CD4-positive, alpha-beta memory T cell (primary cell): ENCODE measurements around the gene SHMT2. TPM values are rescaled to one million over a fixed set of nuclear protein-coding genes. Genes with fewer than 3 reads are reported as not detected.

Experiments
- CTCF ChIA-PET: fragments of 350-600 bp; sonication (Branson Sonifier 250); formaldehyde crosslinking; loops from one replicate; lab custom pipeline; 2021; ENCODE audit warnings: inconsistent platforms; ENCODE audit not compliant: partially characterized antibody; lab: Charles Lee
- POLR2A ChIA-PET: fragments of 350-600 bp; sonication (Branson Sonifier 250); formaldehyde crosslinking; loops from one replicate; lab custom pipeline; 2021; ENCODE audit not compliant: partially characterized antibody; lab: Charles Lee
- DNase-seq, 5 donors: peaks; one replicate each; pipeline versions ENCODE4 v3.0.0 to v3.0.0-alpha.2; 2020 to 2022; ENCODE audit warnings: mixed read lengths in 1 of 5
- H3K27ac ChIP-seq: one replicate; pipeline ENCODE4 v1.7.0; 2013; ENCODE audit warnings: low read depth, low read length
- H3K27me3 ChIP-seq: 2 replicates; pipeline ENCODE4 v1.7.0; 2013; ENCODE audit warnings: mild to moderate bottlenecking, low read length, moderate library complexity; ENCODE audit not compliant: insufficient read depth
- H3K36me3 ChIP-seq: 2 replicates; pipeline ENCODE4 v1.7.0; 2013; ENCODE audit warnings: mild to moderate bottlenecking, low read length, moderate library complexity; ENCODE audit not compliant: insufficient read depth
- H3K4me1 ChIP-seq: 2 replicates; pipeline ENCODE4 v1.7.0; 2013; ENCODE audit warnings: mild to moderate bottlenecking, low read length, moderate library complexity; ENCODE audit not compliant: insufficient read depth
- H3K4me3 ChIP-seq, 2 donors: one replicate each; pipeline ENCODE4 v1.7.0; 2013; ENCODE audit warnings: low read length in 2 of 2, mild to moderate bottlenecking in 1 of 2
- H3K9me3 ChIP-seq, 2 donors: one replicate each; pipeline ENCODE4 v1.7.0; 2013; ENCODE audit warnings: low read length in 2 of 2, control low read depth in 1 of 2; ENCODE audit not compliant: control insufficient read depth in 1 of 2
- H3K27ac Mint-ChIP-seq, 7 donors: one replicate each; pipeline ENCODE4 v1.8.0; 2020 to 2021; ENCODE audit warnings: mixed read lengths in 7 of 7, mild to moderate bottlenecking in 6 of 7, inconsistent platforms in 3 of 7, moderate library complexity in 3 of 7
- H3K27me3 Mint-ChIP-seq, 2 donors: one replicate each; pipeline ENCODE4 v1.8.0; 2020 to 2021; ENCODE audit warnings: mixed read lengths in 2 of 2
- H3K36me3 Mint-ChIP-seq, 2 donors: one replicate each; pipeline ENCODE4 v1.8.0; 2020 to 2021; ENCODE audit warnings: mixed read lengths in 2 of 2, inconsistent platforms in 1 of 2, mild to moderate bottlenecking in 1 of 2
- H3K4me1 Mint-ChIP-seq, 4 donors: one replicate each; pipeline ENCODE4 v1.8.0; 2020 to 2021; ENCODE audit warnings: mixed read lengths in 4 of 4, mild to moderate bottlenecking in 1 of 4
- H3K4me3 Mint-ChIP-seq, 8 donors: one replicate each; pipeline ENCODE4 v1.8.0; 2020 to 2021; ENCODE audit warnings: mixed read lengths in 8 of 8, mild to moderate bottlenecking in 7 of 8, moderate library complexity in 6 of 8, inconsistent platforms in 3 of 8
- H3K9me3 Mint-ChIP-seq, 8 donors: one replicate each; pipeline ENCODE4 v1.8.0; 2020 to 2021; ENCODE audit warnings: mixed read lengths in 8 of 8, mild to moderate bottlenecking in 5 of 8, inconsistent platforms in 3 of 8, moderate library complexity in 1 of 8
- intact Hi-C: fragments of 100-400 bp; cut with micrococcal nuclease; formaldehyde crosslinking; loops from one replicate; pipeline ENCODE4 v1.15.1; 2023
- polyA plus RNA-seq, 2 donors: library from polyadenylated mRNA; unstranded; fragments of 300-500 nt; fragmentation: Illumina TruSeq; gene quantifications; one replicate each; pipeline ENCODE4 v1.2.3, GENCODE V29; 2021
- total RNA-seq, 2 experiments: library from RNA; stranded (reverse); gene quantifications; one replicate each; pipeline ENCODE4 v1.2.3, GENCODE V29; 2021

SHMT2 gene
- total and polyA plus RNA-seq, 4 experiments from 2014 or later, result 39.8 to 46.1 (median 43.2) TPM

DNA sequence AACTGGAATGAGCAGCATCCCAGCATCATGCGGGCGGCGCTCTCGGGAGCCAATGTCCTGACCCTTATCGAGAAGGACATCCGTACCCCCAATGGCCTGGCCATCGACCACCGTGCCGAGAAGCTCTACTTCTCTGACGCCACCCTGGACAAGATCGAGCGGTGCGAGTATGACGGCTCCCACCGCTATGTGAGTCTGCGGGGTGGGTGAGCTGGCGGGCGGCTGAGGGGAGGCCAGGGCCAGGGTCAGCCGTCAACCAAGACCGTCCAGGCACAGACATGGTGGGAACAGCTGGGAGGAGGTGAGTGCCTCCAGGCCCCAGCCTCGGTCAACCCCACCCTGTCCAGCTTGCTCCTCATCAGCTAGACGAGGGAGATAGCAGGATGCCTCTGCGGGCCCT lies 38.7 kb upstream of the SHMT2 start:
- no peaks in the 10 kb centered on the region for H3K9me3 ChIP-seq
- H3K27me3 ChIP-seq, result no peaks in the 10 kb centered on the region
- intact Hi-C loops, result no loop called here
- H3K27me3 Mint-ChIP-seq, result no peaks in the 10 kb centered on the region
- H3K4me3 ChIP-seq, result no peak overlapping the region
- CTCF ChIA-PET, result no interaction called here
- no peak overlapping the region for H3K27ac ChIP-seq
- no peaks in the 10 kb centered on the region for H3K36me3 ChIP-seq
- peaks cover 0 to 1% (median 0%) of the 10 kb centered on the region in 4 donors for H3K4me1 Mint-ChIP-seq
- peak in 1 of 5 donors; percentile 30 for DNase-seq
- no peaks in the 10 kb centered on the region for H3K9me3 Mint-ChIP-seq
- POLR2A ChIA-PET, result no interaction called here
- H3K4me3 Mint-ChIP-seq, result no peak overlapping the region
- H3K27ac Mint-ChIP-seq, result peak overlapping the region in 1 of 7 donors; percentile 82
- no peaks in the 10 kb centered on the region for H3K36me3 Mint-ChIP-seq
- H3K4me1 ChIP-seq, result no peaks in the 10 kb centered on the region

DNA sequence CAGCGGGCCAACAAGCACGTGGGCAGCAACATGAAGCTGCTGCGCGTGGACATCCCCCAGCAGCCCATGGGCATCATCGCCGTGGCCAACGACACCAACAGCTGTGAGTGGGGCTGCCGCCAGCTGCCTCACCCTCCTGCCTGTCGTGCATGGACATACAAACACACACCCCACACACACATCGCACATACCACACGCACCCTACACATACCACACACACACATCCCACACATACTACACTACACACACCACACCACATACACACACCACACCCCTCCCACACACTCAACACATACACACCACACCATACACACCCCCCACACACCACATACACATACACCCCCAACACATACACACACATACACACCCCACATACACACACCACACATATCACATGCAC lies 38.1 kb upstream of the SHMT2 start:
- Mint-ChIP-seq H3K36me3 (peaks cover 0 to under 1% of the 10 kb centered on the region in 2 donors), H3K4me3 (no peak overlapping the region), H3K9me3 (no peaks in the 10 kb centered on the region), H3K4me1 (peaks cover 0 to 1% (median 0%) of the 10 kb centered on the region in 4 donors), H3K27me3 (no peaks in the 10 kb centered on the region), H3K27ac (no peak overlapping the region)
- Histone ChIP-seq H3K27ac (no peak overlapping the region), H3K4me1 (no peaks in the 10 kb centered on the region), H3K4me3 (no peak overlapping the region), H3K27me3 (no peaks in the 10 kb centered on the region), H3K9me3 (no peaks in the 10 kb centered on the region), H3K36me3 (no peaks in the 10 kb centered on the region)
- ChIA-PET CTCF (no interaction called here), POLR2A (no interaction called here)
- intact Hi-C loops, result no loop called here
- no peak for DNase-seq

DNA sequence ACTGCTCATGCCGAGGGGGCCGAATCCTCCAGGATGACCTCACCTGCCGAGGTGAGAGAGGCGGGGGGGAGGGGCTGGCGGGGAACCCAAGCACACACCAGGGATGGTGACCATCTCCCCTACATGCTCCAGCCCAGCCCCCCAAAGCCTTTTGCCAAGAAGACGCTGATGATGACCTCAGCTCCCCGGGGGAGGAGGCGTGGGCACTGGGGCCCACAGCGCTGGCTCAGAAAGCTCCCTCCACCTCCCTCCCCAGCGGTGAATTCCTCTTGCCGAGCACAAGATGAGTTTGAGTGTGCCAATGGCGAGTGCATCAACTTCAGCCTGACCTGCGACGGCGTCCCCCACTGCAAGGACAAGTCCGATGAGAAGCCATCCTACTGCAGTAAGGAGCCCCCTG lies 36.6 kb upstream of the SHMT2 start:
- peak in 1 of 5 donors; percentile 7 for DNase-seq
- Mint-ChIP-seq H3K9me3 (no peaks in the 10 kb centered on the region), H3K36me3 (peaks cover 0 to 1% of the 10 kb centered on the region in 2 donors), H3K4me1 (peaks cover 0 to 1% (median 0%) of the 10 kb centered on the region in 4 donors), H3K4me3 (no peak overlapping the region), H3K27ac (no peak overlapping the region), H3K27me3 (no peaks in the 10 kb centered on the region)
- Histone ChIP-seq H3K36me3 (no peaks in the 10 kb centered on the region), H3K9me3 (no peaks in the 10 kb centered on the region), H3K4me3 (no peak overlapping the region), H3K4me1 (no peaks in the 10 kb centered on the region), H3K27me3 (no peaks in the 10 kb centered on the region), H3K27ac (no peak overlapping the region)
- intact Hi-C loops, result no loop called here
- CTCF ChIA-PET, result no interaction called here
- POLR2A ChIA-PET, result no interaction called here

DNA sequence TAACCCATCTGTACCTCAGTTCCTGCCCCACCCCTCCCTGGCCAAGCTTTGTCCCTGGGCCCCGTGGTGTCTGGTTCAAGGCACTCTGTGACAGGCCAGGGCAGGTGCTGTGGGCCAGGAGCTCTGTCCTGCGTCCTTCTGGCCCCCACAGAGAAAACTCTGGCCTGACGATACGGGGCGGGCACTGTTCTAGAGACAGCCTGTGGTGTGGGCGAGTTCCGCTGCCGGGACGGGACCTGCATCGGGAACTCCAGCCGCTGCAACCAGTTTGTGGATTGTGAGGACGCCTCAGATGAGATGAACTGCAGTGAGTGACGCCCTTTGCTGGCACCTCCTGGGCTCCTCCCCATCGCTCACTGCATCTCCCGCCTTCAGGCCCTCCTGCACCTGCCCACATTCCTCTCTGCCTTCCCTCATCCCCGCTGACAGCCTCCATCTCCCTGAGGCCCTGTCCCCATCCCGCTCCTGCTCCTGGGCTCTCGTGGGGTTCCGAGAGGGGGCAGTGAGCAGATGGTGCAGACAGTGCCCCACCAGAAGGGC lies 35.7 kb upstream of the SHMT2 start:
- intact Hi-C loops, result no loop called here
- no peak overlapping the region for H3K4me3 ChIP-seq
- no peaks in the 10 kb centered on the region for H3K4me1 ChIP-seq
- no peaks in the 10 kb centered on the region for H3K9me3 ChIP-seq
- CTCF ChIA-PET, result no interaction called here
- Mint-ChIP-seq H3K4me1 (peaks cover 0 to 1% (median 0%) of the 10 kb centered on the region in 4 donors), H3K9me3 (no peaks in the 10 kb centered on the region), H3K27ac (no peak overlapping the region), H3K4me3 (no peak overlapping the region), H3K27me3 (no peaks in the 10 kb centered on the region), H3K36me3 (peaks cover 0 to 1% of the 10 kb centered on the region in 2 donors)
- DNase-seq, result no peak
- no peaks in the 10 kb centered on the region for H3K36me3 ChIP-seq
- H3K27ac ChIP-seq, result no peak overlapping the region
- no peaks in the 10 kb centered on the region for H3K27me3 ChIP-seq
- POLR2A ChIA-PET, result no interaction called here

DNA sequence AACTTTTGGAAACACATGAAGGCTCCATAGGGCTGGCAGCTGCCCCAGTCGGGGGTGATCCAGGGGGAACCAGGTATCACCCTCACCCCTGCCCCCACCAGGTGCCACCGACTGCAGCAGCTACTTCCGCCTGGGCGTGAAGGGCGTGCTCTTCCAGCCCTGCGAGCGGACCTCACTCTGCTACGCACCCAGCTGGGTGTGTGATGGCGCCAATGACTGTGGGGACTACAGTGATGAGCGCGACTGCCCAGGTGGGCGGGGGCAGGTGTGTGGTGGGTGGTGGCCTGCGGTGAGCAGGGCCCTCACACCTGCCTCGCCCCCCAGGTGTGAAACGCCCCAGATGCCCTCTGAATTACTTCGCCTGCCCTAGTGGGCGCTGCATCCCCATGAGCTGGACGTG lies 35.3 kb upstream of the SHMT2 start:
- Histone ChIP-seq H3K9me3 (no peaks in the 10 kb centered on the region), H3K27ac (no peak overlapping the region), H3K27me3 (no peaks in the 10 kb centered on the region), H3K4me1 (no peaks in the 10 kb centered on the region), H3K36me3 (no peaks in the 10 kb centered on the region), H3K4me3 (no peak overlapping the region)
- H3K36me3 Mint-ChIP-seq, result peaks cover 0 to 1% of the 10 kb centered on the region in 2 donors
- no peaks in the 10 kb centered on the region for H3K27me3 Mint-ChIP-seq
- POLR2A ChIA-PET, result no interaction called here
- CTCF ChIA-PET, result no interaction called here
- DNase-seq, result no peak
- no peak overlapping the region for H3K27ac Mint-ChIP-seq
- H3K4me3 Mint-ChIP-seq, result no peak overlapping the region
- H3K4me1 Mint-ChIP-seq, result peaks cover 0 to 1% (median 0%) of the 10 kb centered on the region in 4 donors
- no peaks in the 10 kb centered on the region for H3K9me3 Mint-ChIP-seq
- intact Hi-C loops, result no loop called here

DNA sequence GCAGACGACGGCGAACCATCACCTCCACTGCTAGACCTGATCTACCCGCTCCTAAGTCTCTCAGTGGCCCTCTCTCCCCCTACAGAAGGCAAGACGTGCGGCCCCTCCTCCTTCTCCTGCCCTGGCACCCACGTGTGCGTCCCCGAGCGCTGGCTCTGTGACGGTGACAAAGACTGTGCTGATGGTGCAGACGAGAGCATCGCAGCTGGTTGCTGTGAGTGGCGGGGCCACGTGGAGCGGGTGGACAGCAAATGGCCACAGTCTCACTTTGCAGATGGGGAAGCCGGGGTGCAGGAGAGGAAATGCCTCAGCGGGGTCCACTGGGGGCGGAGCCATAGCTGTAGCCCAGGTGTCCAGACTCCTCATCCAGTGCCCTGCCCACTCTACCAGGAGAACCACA lies 34.3 kb upstream of the SHMT2 start:
- H3K9me3 ChIP-seq, result no peaks in the 10 kb centered on the region
- Mint-ChIP-seq H3K4me1 (peaks cover 0 to 1% (median 0%) of the 10 kb centered on the region in 4 donors), H3K4me3 (no peak overlapping the region), H3K27ac (peak overlapping the region in 1 of 7 donors; percentile 57), H3K9me3 (no peaks in the 10 kb centered on the region), H3K27me3 (no peaks in the 10 kb centered on the region), H3K36me3 (peaks cover 0 to 1% of the 10 kb centered on the region in 2 donors)
- CTCF ChIA-PET, result no interaction called here
- no peak overlapping the region for H3K4me3 ChIP-seq
- H3K36me3 ChIP-seq, result no peaks in the 10 kb centered on the region
- H3K27me3 ChIP-seq, result no peaks in the 10 kb centered on the region
- no peak for DNase-seq
- POLR2A ChIA-PET, result no interaction called here
- H3K27ac ChIP-seq, result no peak overlapping the region
- intact Hi-C loops, result no loop called here
- H3K4me1 ChIP-seq, result no peaks in the 10 kb centered on the region

DNA sequence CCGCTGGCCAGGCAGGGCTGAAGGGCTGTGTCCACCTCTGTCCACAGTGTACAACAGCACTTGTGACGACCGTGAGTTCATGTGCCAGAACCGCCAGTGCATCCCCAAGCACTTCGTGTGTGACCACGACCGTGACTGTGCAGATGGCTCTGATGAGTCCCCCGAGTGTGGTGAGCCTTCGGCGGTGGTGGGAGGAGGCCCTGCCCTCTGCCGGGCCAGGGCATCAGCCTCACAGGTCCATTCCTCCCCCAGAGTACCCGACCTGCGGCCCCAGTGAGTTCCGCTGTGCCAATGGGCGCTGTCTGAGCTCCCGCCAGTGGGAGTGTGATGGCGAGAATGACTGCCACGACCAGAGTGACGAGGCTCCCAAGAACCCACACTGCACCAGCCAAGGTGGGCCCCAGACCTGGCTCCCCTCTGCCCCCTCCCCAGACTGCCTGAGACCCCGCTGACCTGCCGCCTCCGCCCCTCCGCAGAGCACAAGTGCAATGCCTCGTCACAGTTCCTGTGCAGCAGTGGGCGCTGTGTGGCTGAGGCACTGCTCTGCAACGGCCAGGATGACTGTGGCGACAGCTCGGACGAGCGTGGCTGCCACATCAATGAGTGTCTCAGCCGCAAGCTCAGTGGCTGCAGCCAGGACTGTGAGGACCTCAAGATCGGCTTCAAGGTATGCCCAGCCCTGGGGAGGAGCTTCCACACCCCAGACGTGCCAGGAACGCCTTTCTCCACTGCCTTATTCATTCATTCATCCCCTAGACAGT lies 33.7 kb upstream of the SHMT2 start:
- Mint-ChIP-seq H3K4me1 (peaks cover 0 to 1% (median 0%) of the 10 kb centered on the region in 4 donors), H3K27me3 (no peaks in the 10 kb centered on the region), H3K36me3 (peaks cover 0 to 1% of the 10 kb centered on the region in 2 donors), H3K27ac (no peak overlapping the region), H3K9me3 (no peaks in the 10 kb centered on the region), H3K4me3 (no peak overlapping the region)
- Histone ChIP-seq H3K27me3 (no peaks in the 10 kb centered on the region), H3K4me3 (no peak overlapping the region), H3K9me3 (no peaks in the 10 kb centered on the region), H3K27ac (no peak overlapping the region), H3K4me1 (no peaks in the 10 kb centered on the region), H3K36me3 (no peaks in the 10 kb centered on the region)
- POLR2A ChIA-PET, result no interaction called here
- no peak for DNase-seq
- CTCF ChIA-PET, result no interaction called here
- intact Hi-C loops, result no loop called here
